Upper lobe of left lung (tissue), 6 donors: ENCODE results near the gene ABCC6. TPM values are rescaled to one million over a fixed set of nuclear protein-coding genes. Genes with fewer than 3 reads are reported as not detected.

ENCODE experiments used
- ATAC-seq, 2 donors: fragments of 200-7000 bp; cut with Tn5 transposase; one replicate each; pipeline ENCODE4 v1.9.1; 2022; ENCODE audit warnings: mild to moderate bottlenecking in 2 of 2, moderate library complexity in 2 of 2; ENCODE audit not compliant: low FRiP score in 2 of 2
- DNase-seq, 2 donors: peaks; one replicate each; pipeline ENCODE4 v3.0.0-alpha.2; 2019 to 2020
- H3K27ac ChIP-seq, 4 donors: fragments of 200-600 bp; sonication (generic); one replicate each; pipeline ENCODE4 v1.5.1; 2016 to 2019
- H3K27me3 ChIP-seq, 4 donors: fragments of 200-600 bp; sonication (generic); one replicate each; pipeline ENCODE4 v1.5.1; 2017 to 2019
- H3K36me3 ChIP-seq, 4 donors: fragments of 200-600 bp; sonication (generic); one replicate each; pipeline ENCODE4 v1.5.1; 2016 to 2019
- H3K4me1 ChIP-seq, 4 donors: fragments of 200-600 bp; sonication (generic); one replicate each; pipeline ENCODE4 v1.5.1; 2018 to 2019
- H3K4me3 ChIP-seq, 4 donors: fragments of 200-600 bp; sonication (generic); one replicate each; pipeline ENCODE4 v1.5.1; 2017 to 2019; ENCODE audit warnings: mild to moderate bottlenecking in 2 of 4, moderate library complexity in 1 of 4
- H3K9me3 ChIP-seq, 4 donors: fragments of 200-600 bp; sonication (generic); one replicate each; pipeline ENCODE4 v1.5.1; 2018 to 2019
- CTCF ChIP-seq, 6 experiments: fragments of 450-650 bp in 4 of 6; fragments of 200-600 bp in 2 of 6; sonication (generic) in 2 of 6; IDR thresholded peaks; one replicate each; pipeline ENCODE4 v1.5.1; 2016 to 2019; ENCODE audit warnings: antibody characterized with exemption in 6 of 6
- EP300 ChIP-seq, 4 donors: sonication (generic); formaldehyde crosslinking; IDR thresholded peaks; one replicate each; pipeline ENCODE4 v1.5.1; 2017; ENCODE audit warnings: antibody characterized with exemption in 4 of 4, control low read depth in 2 of 4
- POLR2A ChIP-seq, 4 donors: fragments of 450-650 bp; IDR thresholded peaks; one replicate each; pipeline ENCODE4 v1.5.1; 2016 to 2017; ENCODE audit warnings: antibody characterized with exemption in 4 of 4, mild to moderate bottlenecking in 2 of 4
- POLR2AphosphoS5 ChIP-seq, 2 donors: sonication (generic); formaldehyde crosslinking; IDR thresholded peaks; one replicate each; pipeline ENCODE4 v1.5.1; 2017; ENCODE audit warnings: antibody characterized with exemption in 2 of 2
- WGBS, 2 donors: methylation state at CpG; one replicate each; pipeline ENCODE4 v1.1.5; 2017 to 2018; 5-methylcytosine and 5-hydroxymethylcytosine counted together
- total RNA-seq, 6 donors: library from RNA; depleted of rRNA in 4 of 6; stranded (reverse); fragments of >200 nt in 4 of 6; gene quantifications; one replicate each; pipeline versions ENCODE4 v1.1.0 to v1.2.1, GENCODE V29; 2016 to 2021
- donor health status: DM: no; HTN: no; CAD: no; lungs with moderate emphysema.
- donor health status: DM: no; HTN: yes; CAD: no; lungs with severe emphysema.

ABCC6 gene
- total RNA-seq, 6 donors from 2014 or later, result 31.9 to 148 (median 41.8) TPM

- Histone ChIP-seq H3K4me3 (no peak overlapping the region), H3K27me3 (no peaks in the 10 kb centered on the region), H3K9me3 (no peaks in the 10 kb centered on the region), H3K4me1 (no peaks in the 10 kb centered on the region), H3K36me3 (peaks cover 0 to 24% (median 7%) of the 10 kb centered on the region in 4 donors), H3K27ac (no peak overlapping the region)
- DNase-seq, result no peak
- 41 to 56% methylated on average over 3 to 5 of the region's 8 CpGs for WGBS, 2 donors
- no peak for ATAC-seq
- TF ChIP-seq POLR2AphosphoS5 (IDR thresholded peaks at IDR 0.05) (no peak), EP300 (IDR thresholded peaks at IDR 0.05) (no peak), POLR2A (IDR thresholded peaks at IDR 0.05) (no peak), CTCF (IDR thresholded peaks at IDR 0.05) (no peak)
Observed at GRCh38 chr16:16189842-16190241, 33.5 kb downstream of the ABCC6 start.

DNA sequence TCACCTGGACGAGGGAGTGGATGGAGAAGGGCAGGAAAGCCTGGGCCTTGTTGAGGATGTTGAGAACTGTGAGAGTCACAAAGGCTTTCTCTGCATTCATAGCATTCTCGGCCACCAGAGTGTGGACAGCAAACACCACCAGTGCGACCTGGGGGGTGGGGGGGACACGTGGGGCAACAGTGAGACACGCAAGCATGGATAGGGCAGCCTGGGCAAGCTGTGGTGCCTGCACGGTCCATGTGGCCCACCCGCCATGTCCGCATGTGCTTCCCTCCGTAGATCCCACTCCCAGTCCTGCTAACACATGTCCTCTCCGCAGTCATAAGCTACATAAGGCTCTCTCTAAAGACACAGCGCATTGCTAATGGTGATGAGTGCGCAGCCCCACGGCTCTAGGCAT is 34.5 kb downstream of the ABCC6 start:
- no peak overlapping the region for H3K27ac ChIP-seq
- no peak for TF ChIP-seq POLR2AphosphoS5 (IDR thresholded peaks at IDR 0.05)
- TF ChIP-seq POLR2A (IDR thresholded peaks at IDR 0.05), result no peak
- no peak for TF ChIP-seq EP300 (IDR thresholded peaks at IDR 0.05)
- TF ChIP-seq CTCF (IDR thresholded peaks at IDR 0.05), result no peak
- H3K4me3 ChIP-seq, result no peak overlapping the region
- 78 to 94% methylated on average over 8 to 13 of the region's 13 CpGs for WGBS, 2 donors
- H3K27me3 ChIP-seq, result no peaks in the 10 kb centered on the region
- no peaks in the 10 kb centered on the region for H3K9me3 ChIP-seq
- peaks cover 0 to 30% (median 9%) of the 10 kb centered on the region in 4 donors for H3K36me3 ChIP-seq
- H3K4me1 ChIP-seq, result no peaks in the 10 kb centered on the region
- no peak for DNase-seq
- ATAC-seq, result no peak

DNA sequence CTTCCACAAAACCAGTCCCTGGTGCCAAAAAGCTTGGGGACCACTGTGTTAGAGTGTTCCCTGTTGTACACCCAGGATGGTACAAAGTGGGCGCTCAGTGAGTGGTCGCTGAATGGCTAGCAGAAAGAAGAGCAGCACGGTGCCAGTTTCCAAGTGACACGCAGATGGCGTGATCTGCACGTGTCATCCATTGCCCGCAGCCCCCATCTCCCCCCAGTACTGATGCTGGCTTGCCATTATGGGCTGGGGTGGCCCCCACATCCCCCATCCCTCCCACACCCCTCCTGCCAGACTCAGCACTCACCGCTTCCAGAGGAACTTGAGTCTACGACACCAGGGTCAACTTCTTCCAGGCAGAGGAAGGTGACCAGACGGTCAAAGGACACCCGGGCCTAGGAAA is 36.5 kb downstream of the ABCC6 start:
- Histone ChIP-seq H3K27ac (no peak overlapping the region), H3K27me3 (no peaks in the 10 kb centered on the region), H3K4me3 (no peak overlapping the region), H3K4me1 (no peaks in the 10 kb centered on the region), H3K36me3 (peaks cover 3 to 24% (median 10%) of the 10 kb centered on the region in 4 donors), H3K9me3 (no peaks in the 10 kb centered on the region)
- no peak for DNase-seq
- TF ChIP-seq POLR2AphosphoS5 (IDR thresholded peaks at IDR 0.05) (no peak), EP300 (IDR thresholded peaks at IDR 0.05) (no peak), POLR2A (IDR thresholded peaks at IDR 0.05) (no peak), CTCF (IDR thresholded peaks at IDR 0.05) (no peak)
- ATAC-seq, result no peak
- WGBS, 2 donors, result 90 to 92% methylated on average over 11 of the region's 11 CpGs

DNA sequence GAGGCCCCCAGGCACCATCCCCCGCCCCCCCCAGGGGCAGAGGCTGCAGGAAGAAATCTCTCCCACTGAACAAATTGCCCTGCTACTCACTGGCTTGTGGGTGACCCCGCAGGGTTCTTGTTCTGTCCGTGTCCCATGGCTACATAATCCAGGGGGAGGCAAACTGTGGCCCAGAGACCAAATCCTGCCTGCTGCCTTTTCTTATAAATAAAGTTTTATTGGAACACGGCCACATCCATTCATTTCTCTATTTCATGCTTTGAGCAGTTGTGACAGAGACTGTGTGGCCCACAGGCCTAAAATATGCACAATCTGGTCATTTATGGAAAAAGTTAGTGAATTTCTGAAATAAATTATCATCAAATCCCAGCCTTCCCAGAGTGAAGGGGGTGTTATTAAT is 38.2 kb downstream of the ABCC6 start:
- TF ChIP-seq POLR2A (IDR thresholded peaks at IDR 0.05) (no peak), CTCF (IDR thresholded peaks at IDR 0.05) (no peak), EP300 (IDR thresholded peaks at IDR 0.05) (no peak), POLR2AphosphoS5 (IDR thresholded peaks at IDR 0.05) (no peak)
- 63 to 95% methylated on average over 3 to 4 of the region's 4 CpGs for WGBS, 2 donors
- H3K27ac ChIP-seq, result no peak overlapping the region
- ATAC-seq (no peak), DNase-seq (no peak)
- peaks cover 3 to 22% (median 10%) of the 10 kb centered on the region in 4 donors for H3K36me3 ChIP-seq
- H3K4me1 ChIP-seq, result no peaks in the 10 kb centered on the region
- no peak overlapping the region for H3K4me3 ChIP-seq
- no peaks in the 10 kb centered on the region for H3K27me3 ChIP-seq
- H3K9me3 ChIP-seq, result no peaks in the 10 kb centered on the region

GRCh38 chr16:16184594-16184993 is 38.7 kb downstream of the ABCC6 start:
- 91% methylated on average over 5 of the region's 5 CpGs; no CpG with 5 or more reads in 1 of the 2 donors for WGBS, 2 donors
- H3K4me3 ChIP-seq, result no peak overlapping the region
- ATAC-seq, result no peak

More at GRCh38 chr16:16184594-16184993, 38.7 kb downstream of the ABCC6 start:
- TF ChIP-seq EP300 (IDR thresholded peaks at IDR 0.05), result no peak
- no peak for TF ChIP-seq POLR2A (IDR thresholded peaks at IDR 0.05)
- TF ChIP-seq POLR2AphosphoS5 (IDR thresholded peaks at IDR 0.05), result no peak
- no peak for TF ChIP-seq CTCF (IDR thresholded peaks at IDR 0.05)
- no peak for DNase-seq
- Histone ChIP-seq H3K27me3 (no peaks in the 10 kb centered on the region), H3K9me3 (no peaks in the 10 kb centered on the region), H3K27ac (no peak overlapping the region), H3K36me3 (peaks cover 3 to 17% (median 10%) of the 10 kb centered on the region in 4 donors), H3K4me1 (no peaks in the 10 kb centered on the region)
